Spleen (tissue), 11 donors: ENCODE measurements around the gene RFX3. TPM values are rescaled to one million over a fixed set of nuclear protein-coding genes. Genes with fewer than 3 reads are reported as not detected.

Experiments
- DNase-seq: peaks from one replicate; pipeline ENCODE4 v3.0.0-alpha.2; 2020
- H3K27ac ChIP-seq, 8 donors: fragments of 200-600 bp; sonication (generic) in 7 of 8; 1 replicate in 4 of 8; 2 replicates in 4 of 8; pipeline versions ENCODE4 v1.5.0 to v1.8.0; 2016 to 2021; ENCODE audit warnings: inconsistent platforms in 4 of 8, mild to moderate bottlenecking in 4 of 8, moderate library complexity in 1 of 8
- H3K27me3 ChIP-seq, 7 donors: fragments of 200-600 bp; sonication (generic) in 6 of 7; replicated peaks in 1 of 7; 1 replicate in 4 of 7; 2 replicates in 3 of 7; pipeline versions ENCODE4 v1.5.0 to v1.8.0; 2016 to 2021; ENCODE audit warnings: inconsistent platforms in 3 of 7, mild to moderate bottlenecking in 1 of 7
- H3K36me3 ChIP-seq, 6 donors: fragments of 200-600 bp; sonication (generic) in 5 of 6; 1 replicate in 4 of 6; 2 replicates in 2 of 6; pipeline versions ENCODE4 v1.5.0 to v1.8.0; 2016 to 2021; ENCODE audit warnings: inconsistent platforms in 2 of 6
- H3K4me1 ChIP-seq, 6 donors: fragments of 200-600 bp; sonication (generic) in 5 of 6; 1 replicate in 3 of 6; 2 replicates in 3 of 6; pipeline versions ENCODE4 v1.5.0 to v1.8.0; 2016 to 2021; ENCODE audit warnings: inconsistent platforms in 3 of 6
- H3K4me3 ChIP-seq, 8 donors: fragments of 200-600 bp; sonication (generic) in 7 of 8; 1 replicate in 4 of 8; 2 replicates in 4 of 8; pipeline versions ENCODE4 v1.5.0 to v1.8.0; 2016 to 2021; ENCODE audit warnings: inconsistent platforms in 4 of 8, mild to moderate bottlenecking in 4 of 8, moderate library complexity in 2 of 8
- H3K9me3 ChIP-seq, 8 donors: fragments of 200-600 bp; sonication (generic) in 7 of 8; 1 replicate in 4 of 8; 2 replicates in 4 of 8; pipeline versions ENCODE4 v1.5.0 to v1.8.0; 2016 to 2021; ENCODE audit warnings: inconsistent platforms in 4 of 8
- POLR2A ChIP-seq, 3 donors: fragments of 450-650 bp; IDR thresholded peaks; one replicate each; pipeline ENCODE4 v1.5.1; 2017; ENCODE audit warnings: antibody characterized with exemption in 3 of 3, mild to moderate bottlenecking in 1 of 3
- POLR2AphosphoS5 ChIP-seq, 3 donors: sonication (generic); formaldehyde crosslinking; IDR thresholded peaks; one replicate each; pipeline ENCODE4 v1.5.1; 2017; ENCODE audit warnings: antibody characterized with exemption in 3 of 3
- WGBS, 5 donors: extraction: QIAGEN DNeasy Blood & Tissue Kit in 3 of 5; methylation state at CpG; one replicate each; pipeline versions ENCODE4 v1.1.5 to v1.1.7; 2013 to 2018; 5-methylcytosine and 5-hydroxymethylcytosine counted together
- intact Hi-C: fragments of 100-400 bp; cut with DNase I; formaldehyde crosslinking; loops from one replicate; pipeline ENCODE4 v1.15.0; 2023; ENCODE audit warnings: low total_unique reads
- polyA plus RNA-seq, 3 donors: library from polyadenylated mRNA; stranded (reverse); fragments of 200-250 nt; gene quantifications; one replicate each; pipeline ENCODE4 v1.2.1, GENCODE V29; 2013
- total RNA-seq, 7 donors: library from RNA; depleted of rRNA in 3 of 7; stranded (reverse); fragments of >200 nt in 3 of 7; fragmentation: NEBNext Ultra II Directional in 4 of 7; extraction: Animal tissue kit (Norgen Biotek cat#: 25700) in 4 of 7; gene quantifications; one replicate each; pipeline versions ENCODE4 v1.1.0 to v1.2.1, GENCODE V29; 2016 to 2021
- TF ChIP-seq, protein P1 (sequence below), 11 experiments: fragments of 200-600 bp in 7 of 11; fragments of 450-650 bp in 4 of 11; sonication (generic) in 4 of 11; IDR thresholded peaks in 8 of 11; conservative IDR thresholded peaks in 3 of 11; 1 replicate in 7 of 11; 2 replicates in 4 of 11; pipeline versions ENCODE4 v1.4.0 to v1.8.0; 2016 to 2021; ENCODE audit warnings: antibody characterized with exemption in 11 of 11, inconsistent platforms in 4 of 11, mild to moderate bottlenecking in 1 of 11
- donor health status: healthy with polysubstance abuse.
- donor health status: DM: no; HTN: no; CAD: no; lungs with moderate emphysema.
- donor health status: DM: no; HTN: no; CAD: no.
- donor health status: Bipolar disorder and iron deficiency.
- donor health status: healthy.
- donor health status: DM: no; HTN: no; CAD: no.
- donor health status: DM: yes; HTN: yes; CAD: no.

The RFX3 gene
- total and polyA plus RNA-seq, 10 donors, result 2.5 to 25.9 (median 19.1) TPM

DNA sequence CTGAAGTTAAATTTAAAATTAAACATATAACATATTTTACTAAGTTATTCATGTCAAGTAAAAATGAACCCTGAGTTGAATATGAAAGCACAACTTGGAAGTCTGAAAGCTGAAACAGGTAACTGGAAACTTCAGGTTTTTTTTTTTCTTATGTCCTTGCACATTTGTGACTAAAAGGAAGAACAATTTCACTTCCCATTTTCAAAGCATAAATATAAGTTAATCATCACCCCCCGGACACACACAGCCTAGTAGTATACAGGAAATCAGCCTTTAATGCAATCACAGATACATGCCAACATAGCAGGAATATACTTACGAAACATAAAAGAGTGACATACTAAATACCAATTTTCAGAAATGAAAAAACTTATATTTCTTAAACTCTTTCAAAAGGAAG lies 225.9 kb downstream of the RFX3 start:
- WGBS, 5 donors, result 18 to 33% (median 24%) methylated on average over 2 of the region's 2 CpGs
- intact Hi-C loops, result no loop called here
- H3K4me1 ChIP-seq, result peaks cover 0 to 16% (median 5%) of the 10 kb centered on the region in 6 donors
- no peaks in the 10 kb centered on the region for H3K27me3 ChIP-seq
- H3K4me3 ChIP-seq, result no peak overlapping the region
- H3K9me3 ChIP-seq, result no peaks in the 10 kb centered on the region
- peak overlapping the region in 1 of 8 donors; percentile 6 for H3K27ac ChIP-seq
- no peak for DNase-seq
- TF ChIP-seq POLR2A (IDR thresholded peaks at IDR 0.05) (no peak), POLR2AphosphoS5 (IDR thresholded peaks at IDR 0.05) (no peak)
- TF ChIP-seq, protein P1, sequence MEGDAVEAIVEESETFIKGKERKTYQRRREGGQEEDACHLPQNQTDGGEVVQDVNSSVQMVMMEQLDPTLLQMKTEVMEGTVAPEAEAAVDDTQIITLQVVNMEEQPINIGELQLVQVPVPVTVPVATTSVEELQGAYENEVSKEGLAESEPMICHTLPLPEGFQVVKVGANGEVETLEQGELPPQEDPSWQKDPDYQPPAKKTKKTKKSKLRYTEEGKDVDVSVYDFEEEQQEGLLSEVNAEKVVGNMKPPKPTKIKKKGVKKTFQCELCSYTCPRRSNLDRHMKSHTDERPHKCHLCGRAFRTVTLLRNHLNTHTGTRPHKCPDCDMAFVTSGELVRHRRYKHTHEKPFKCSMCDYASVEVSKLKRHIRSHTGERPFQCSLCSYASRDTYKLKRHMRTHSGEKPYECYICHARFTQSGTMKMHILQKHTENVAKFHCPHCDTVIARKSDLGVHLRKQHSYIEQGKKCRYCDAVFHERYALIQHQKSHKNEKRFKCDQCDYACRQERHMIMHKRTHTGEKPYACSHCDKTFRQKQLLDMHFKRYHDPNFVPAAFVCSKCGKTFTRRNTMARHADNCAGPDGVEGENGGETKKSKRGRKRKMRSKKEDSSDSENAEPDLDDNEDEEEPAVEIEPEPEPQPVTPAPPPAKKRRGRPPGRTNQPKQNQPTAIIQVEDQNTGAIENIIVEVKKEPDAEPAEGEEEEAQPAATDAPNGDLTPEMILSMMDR (IDR thresholded peaks at IDR 0.05 in 8 of 11, conservative IDR thresholded peaks at IDR 0.05 in 3 of 11), result no peak
- no peaks in the 10 kb centered on the region for H3K36me3 ChIP-seq

DNA sequence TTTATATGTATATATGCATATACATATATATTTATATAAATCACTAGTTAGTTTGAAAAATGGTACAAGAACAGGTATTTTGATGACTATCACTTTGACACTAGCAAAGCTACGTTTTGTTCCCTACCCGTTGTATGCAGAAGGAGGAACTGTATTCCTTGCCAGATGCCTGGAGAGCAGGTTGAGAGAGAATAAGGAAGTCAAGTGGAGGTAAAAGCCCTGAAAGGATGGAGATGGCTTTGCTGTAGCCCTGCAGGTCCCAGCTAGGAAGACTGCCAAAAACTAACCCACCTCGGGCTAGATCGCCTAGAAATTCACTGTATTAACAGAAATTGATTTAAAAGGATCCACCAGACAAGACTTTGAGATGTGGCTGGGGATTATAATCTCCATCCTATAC lies 229.3 kb downstream of the RFX3 start:
- no peak for TF ChIP-seq POLR2A (IDR thresholded peaks at IDR 0.05)
- TF ChIP-seq, protein P1 (IDR thresholded peaks at IDR 0.05 in 8 of 11, conservative IDR thresholded peaks at IDR 0.05 in 3 of 11), result no peak
- no peak for TF ChIP-seq POLR2AphosphoS5 (IDR thresholded peaks at IDR 0.05)
- no peak for DNase-seq
- Histone ChIP-seq H3K27ac (no peak overlapping the region), H3K4me3 (no peak overlapping the region), H3K4me1 (peaks cover 0 to 16% (median 5%) of the 10 kb centered on the region in 6 donors), H3K27me3 (no peaks in the 10 kb centered on the region), H3K9me3 (no peaks in the 10 kb centered on the region), H3K36me3 (peaks cover 0 to 16% (median 5%) of the 10 kb centered on the region in 6 donors)
- intact Hi-C loops, result no loop called here
- 60 to 83% (median 69%) methylated on average over 4 of the region's 4 CpGs for WGBS, 5 donors

DNA sequence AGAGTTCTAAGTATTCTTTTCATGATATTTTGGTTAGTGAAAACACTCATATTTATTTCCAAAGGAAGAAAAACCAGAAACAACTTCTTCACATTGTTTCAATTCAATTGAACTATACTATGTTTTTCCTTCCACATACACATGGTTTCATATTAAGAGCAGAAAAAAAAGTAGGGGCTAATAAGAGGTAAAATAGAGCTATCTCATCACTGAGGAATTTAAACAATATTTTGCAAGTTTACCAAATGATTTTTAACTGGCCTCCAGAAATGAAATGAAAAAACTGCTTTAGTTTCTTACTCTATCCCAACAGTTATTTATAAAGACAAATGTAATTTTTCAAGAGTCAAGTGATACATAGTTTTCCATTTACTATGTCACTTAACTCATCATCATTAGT lies 233.5 kb downstream of the RFX3 start:
- Histone ChIP-seq H3K9me3 (no peaks in the 10 kb centered on the region), H3K27me3 (no peaks in the 10 kb centered on the region), H3K4me3 (no peak overlapping the region), H3K36me3 (peaks cover 0 to 46% (median 12%) of the 10 kb centered on the region in 6 donors), H3K27ac (no peak overlapping the region), H3K4me1 (no peaks in the 10 kb centered on the region)
- TF ChIP-seq POLR2AphosphoS5 (IDR thresholded peaks at IDR 0.05) (no peak), POLR2A (IDR thresholded peaks at IDR 0.05) (no peak)
- TF ChIP-seq, protein P1 (IDR thresholded peaks at IDR 0.05 in 8 of 11, conservative IDR thresholded peaks at IDR 0.05 in 3 of 11), result no peak
- intact Hi-C loops, result no loop called here
- no peak for DNase-seq

DNA sequence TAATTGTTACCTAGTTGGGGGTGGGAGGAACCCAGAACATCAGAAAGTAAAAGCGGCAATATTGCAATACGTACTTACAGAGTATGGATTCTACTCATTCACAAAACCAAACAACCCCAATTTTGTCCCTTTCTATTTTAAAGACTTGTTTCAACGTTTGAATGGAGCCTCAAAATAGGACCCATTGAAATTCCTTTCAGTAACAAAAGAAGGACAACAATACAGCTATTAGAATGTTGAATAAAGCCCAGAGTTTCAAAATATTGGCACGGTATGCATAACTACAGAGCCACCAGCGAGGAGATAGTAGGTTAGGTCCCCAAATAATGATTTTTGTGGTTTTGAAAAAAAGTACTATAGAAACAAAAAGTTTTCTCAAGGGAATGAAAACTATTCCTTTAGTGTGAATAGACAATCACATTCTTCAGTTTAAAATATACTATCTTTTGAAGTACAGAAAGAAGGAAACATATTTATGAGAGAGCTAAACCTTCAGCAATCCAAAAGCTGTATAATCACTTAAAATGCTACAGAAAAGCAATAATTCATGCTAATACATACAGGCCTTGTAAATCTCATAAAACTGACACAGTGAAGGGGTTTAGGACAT lies 235.5 kb downstream of the RFX3 start:
- peaks cover 0 to 62% (median 17%) of the 10 kb centered on the region in 6 donors for H3K36me3 ChIP-seq
- H3K4me3 ChIP-seq, result no peak overlapping the region
- no peaks in the 10 kb centered on the region for H3K27me3 ChIP-seq
- intact Hi-C loops, result no loop called here
- H3K9me3 ChIP-seq, result no peaks in the 10 kb centered on the region
- 78 to 86% (median 83%) methylated on average over 5 of the region's 5 CpGs for WGBS, 5 donors
- TF ChIP-seq, protein P1 (IDR thresholded peaks at IDR 0.05 in 8 of 11, conservative IDR thresholded peaks at IDR 0.05 in 3 of 11), result no peak
- TF ChIP-seq POLR2A (IDR thresholded peaks at IDR 0.05) (no peak), POLR2AphosphoS5 (IDR thresholded peaks at IDR 0.05) (no peak)
- H3K4me1 ChIP-seq, result no peaks in the 10 kb centered on the region
- no peak overlapping the region for H3K27ac ChIP-seq
- no peak for DNase-seq
